Body of pancreas (tissue), 4 donors: ENCODE data around the gene ARFGAP3.

Experiments
- POLR2A ChIP-seq, 3 donors: fragments of 450-650 bp; IDR thresholded peaks; one replicate each; pipeline ENCODE4 v1.6.1; 2016; ENCODE audit warnings: antibody characterized with exemption in 3 of 3, mild to moderate bottlenecking in 2 of 3
- TF ChIP-seq, protein P1 (sequence below), 7 experiments: fragments of 450-650 bp in 4 of 7; fragments of 200-600 bp in 3 of 7; sonication (generic) in 3 of 7; IDR thresholded peaks; one replicate each; pipeline ENCODE4 v1.5.1; 2016 to 2019; ENCODE audit warnings: antibody characterized with exemption in 7 of 7

DNA sequence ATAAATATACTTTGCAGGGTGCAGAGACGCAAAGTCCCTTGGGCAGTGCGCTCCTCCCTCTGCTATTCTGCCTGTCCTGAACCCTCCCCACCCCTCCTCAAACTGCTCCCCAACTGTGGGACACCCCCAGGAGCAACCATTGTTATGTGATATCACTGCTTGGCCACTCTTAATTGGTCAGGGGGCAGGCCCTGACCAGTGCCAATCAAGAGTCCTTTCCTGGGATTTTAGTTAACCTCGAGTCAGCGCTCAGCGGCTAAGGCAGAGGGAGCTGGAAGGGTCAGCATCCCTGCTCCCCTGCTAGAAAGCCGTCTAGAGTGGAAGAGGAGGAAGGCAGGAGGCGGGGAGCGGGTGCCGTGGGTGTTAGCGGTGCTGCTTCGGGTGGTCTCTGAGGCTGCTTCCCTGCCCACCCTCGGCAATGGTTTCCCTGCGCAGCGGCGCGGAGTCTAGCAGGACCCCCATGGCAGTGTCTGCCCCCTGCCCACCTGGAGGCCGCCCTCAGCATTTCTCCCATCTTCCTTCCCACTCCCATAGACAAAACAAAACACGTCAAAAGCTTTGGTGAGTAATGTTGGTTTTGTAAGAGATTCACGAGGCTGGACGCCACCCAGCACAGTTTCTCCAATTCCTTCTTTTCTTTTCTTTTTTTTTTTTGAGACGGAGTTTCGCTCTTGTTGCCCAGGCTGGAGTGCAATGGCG is 98.0 kb downstream of the ARFGAP3 start:
- TF ChIP-seq, protein P1, sequence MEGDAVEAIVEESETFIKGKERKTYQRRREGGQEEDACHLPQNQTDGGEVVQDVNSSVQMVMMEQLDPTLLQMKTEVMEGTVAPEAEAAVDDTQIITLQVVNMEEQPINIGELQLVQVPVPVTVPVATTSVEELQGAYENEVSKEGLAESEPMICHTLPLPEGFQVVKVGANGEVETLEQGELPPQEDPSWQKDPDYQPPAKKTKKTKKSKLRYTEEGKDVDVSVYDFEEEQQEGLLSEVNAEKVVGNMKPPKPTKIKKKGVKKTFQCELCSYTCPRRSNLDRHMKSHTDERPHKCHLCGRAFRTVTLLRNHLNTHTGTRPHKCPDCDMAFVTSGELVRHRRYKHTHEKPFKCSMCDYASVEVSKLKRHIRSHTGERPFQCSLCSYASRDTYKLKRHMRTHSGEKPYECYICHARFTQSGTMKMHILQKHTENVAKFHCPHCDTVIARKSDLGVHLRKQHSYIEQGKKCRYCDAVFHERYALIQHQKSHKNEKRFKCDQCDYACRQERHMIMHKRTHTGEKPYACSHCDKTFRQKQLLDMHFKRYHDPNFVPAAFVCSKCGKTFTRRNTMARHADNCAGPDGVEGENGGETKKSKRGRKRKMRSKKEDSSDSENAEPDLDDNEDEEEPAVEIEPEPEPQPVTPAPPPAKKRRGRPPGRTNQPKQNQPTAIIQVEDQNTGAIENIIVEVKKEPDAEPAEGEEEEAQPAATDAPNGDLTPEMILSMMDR (IDR thresholded peaks at IDR 0.05) = no peak
- TF ChIP-seq POLR2A (IDR thresholded peaks at IDR 0.05) = no peak
